ENCODE data around the gene PDLIM5. TPM values are rescaled to one million over a fixed set of nuclear protein-coding genes. Genes with fewer than 3 reads are reported as not detected.

The PDLIM5 gene
- total RNA-seq, 1 donor from 2014 or later, result 66.1 TPM

GRCh38 chr4:94488670-94489069 is 36.9 kb downstream of the PDLIM5 start:
- no peak for TF ChIP-seq CTCF (IDR thresholded peaks at IDR 0.05; ENCODE audit: unreplicated experiment)
- H3K36me3 Mint-ChIP-seq (ENCODE audit: insufficient read depth), result no peaks in the 10 kb centered on the region
- H3K4me1 Mint-ChIP-seq (ENCODE audit: low read depth), result no peaks in the 10 kb centered on the region
- no peak overlapping the region for H3K4me3 Mint-ChIP-seq (ENCODE audit: low read depth)
- no peaks in the 10 kb centered on the region for H3K27me3 Mint-ChIP-seq
- H3K9me3 Mint-ChIP-seq (ENCODE audit: low read depth), result no peaks in the 10 kb centered on the region
- no peak for DNase-seq (ENCODE audit: low spot score, unreplicated experiment)
- H3K27ac Mint-ChIP-seq, result no peak overlapping the region

- TF ChIP-seq CTCF (IDR thresholded peaks at IDR 0.05; ENCODE audit: unreplicated experiment), result no peak
- no peaks in the 10 kb centered on the region for H3K9me3 Mint-ChIP-seq (ENCODE audit: low read depth)
- H3K4me1 Mint-ChIP-seq (ENCODE audit: low read depth), result no peaks in the 10 kb centered on the region
- H3K4me3 Mint-ChIP-seq (ENCODE audit: low read depth), result no peak overlapping the region
- H3K36me3 Mint-ChIP-seq (ENCODE audit: insufficient read depth), result peaks cover 2% of the 10 kb centered on the region
- DNase-seq (ENCODE audit: low spot score, unreplicated experiment), result no peak
- H3K27ac Mint-ChIP-seq, result no peak overlapping the region
- no peaks in the 10 kb centered on the region for H3K27me3 Mint-ChIP-seq
These were observed 37.4 kb downstream of the PDLIM5 start for GRCh38 chr4:94489098-94489497.

GRCh38 chr4:94490437-94490836 is 38.7 kb downstream of the PDLIM5 start:
- H3K4me3 Mint-ChIP-seq (ENCODE audit: low read depth), result no peak overlapping the region

GRCh38 chr4:94491322-94491721 is 39.6 kb downstream of the PDLIM5 start:
- no peaks in the 10 kb centered on the region for H3K27me3 Mint-ChIP-seq
- no peaks in the 10 kb centered on the region for H3K4me1 Mint-ChIP-seq (ENCODE audit: low read depth)
- no peak overlapping the region for H3K27ac Mint-ChIP-seq
- DNase-seq (ENCODE audit: low spot score, unreplicated experiment), result no peak
- no peak overlapping the region for H3K4me3 Mint-ChIP-seq (ENCODE audit: low read depth)
- TF ChIP-seq CTCF (IDR thresholded peaks at IDR 0.05; ENCODE audit: unreplicated experiment), result no peak
- no peaks in the 10 kb centered on the region for H3K9me3 Mint-ChIP-seq (ENCODE audit: low read depth)
- peaks cover 2% of the 10 kb centered on the region for H3K36me3 Mint-ChIP-seq (ENCODE audit: insufficient read depth)

More at GRCh38 chr4:94490437-94490836, 38.7 kb downstream of the PDLIM5 start:
- Mint-ChIP-seq H3K4me1 (ENCODE audit: low read depth) (no peaks in the 10 kb centered on the region), H3K27ac (no peak overlapping the region), H3K9me3 (ENCODE audit: low read depth) (no peaks in the 10 kb centered on the region), H3K27me3 (no peaks in the 10 kb centered on the region), H3K36me3 (ENCODE audit: insufficient read depth) (peaks cover 2% of the 10 kb centered on the region)
- no peak for TF ChIP-seq CTCF (IDR thresholded peaks at IDR 0.05; ENCODE audit: unreplicated experiment)
- no peak for DNase-seq (ENCODE audit: low spot score, unreplicated experiment)

GRCh38 chr4:94495408-94495807 is 43.7 kb downstream of the PDLIM5 start:
- no peak for TF ChIP-seq CTCF (IDR thresholded peaks at IDR 0.05; ENCODE audit: unreplicated experiment)
- Mint-ChIP-seq H3K4me1 (ENCODE audit: low read depth) (no peaks in the 10 kb centered on the region), H3K27me3 (no peaks in the 10 kb centered on the region), H3K36me3 (ENCODE audit: insufficient read depth) (peaks cover 2% of the 10 kb centered on the region), H3K27ac (no peak overlapping the region), H3K9me3 (ENCODE audit: low read depth) (no peaks in the 10 kb centered on the region), H3K4me3 (ENCODE audit: low read depth) (no peak overlapping the region)
- no peak for DNase-seq (ENCODE audit: low spot score, unreplicated experiment)

All from progenitor cell of endocrine pancreas (in vitro differentiated cells).